Upper lobe of right lung (tissue), 1 donor: Measurements from ENCODE around the gene RNF6. TPM values are rescaled to one million over a fixed set of nuclear protein-coding genes. Genes with fewer than 3 reads are reported as not detected.
A peak's percentile ranks its signal among the peaks of the same experiment; 100 is the strongest.

ENCODE experiments used
- ATAC-seq: fragments of 200-7000 bp; cut with Tn5 transposase; one replicate; pipeline ENCODE4 v1.9.1; 2020; ENCODE audit warnings: mild to moderate bottlenecking, moderate library complexity
- DNase-seq: peaks from one replicate; pipeline ENCODE4 v3.0.0-alpha.2; 2020
- H3K27ac ChIP-seq: fragments of 200-600 bp; one replicate; pipeline ENCODE4 v1.8.0; 2022
- H3K27me3 ChIP-seq: fragments of 200-600 bp; one replicate; pipeline ENCODE4 v1.8.0; 2022; ENCODE audit warnings: mild to moderate bottlenecking
- H3K36me3 ChIP-seq: fragments of 200-600 bp; one replicate; pipeline ENCODE4 v1.8.0; 2022
- H3K4me1 ChIP-seq: fragments of 200-600 bp; one replicate; pipeline ENCODE4 v1.8.0; 2022
- H3K4me3 ChIP-seq: fragments of 200-600 bp; one replicate; pipeline ENCODE4 v1.8.0; 2022; ENCODE audit warnings: mild to moderate bottlenecking
- H3K9me3 ChIP-seq: fragments of 200-600 bp; one replicate; pipeline ENCODE4 v1.8.0; 2022
- CTCF ChIP-seq: fragments of 200-600 bp; IDR thresholded peaks from one replicate; pipeline ENCODE4 v1.8.0; 2022; ENCODE audit warnings: antibody characterized with exemption
- intact Hi-C: fragments of 100-400 bp; cut with DNase I; formaldehyde crosslinking; loops from one replicate; pipeline ENCODE4 v1.11.0; 2022
- total RNA-seq: library from RNA; stranded (reverse); fragmentation: NEBNext Ultra II Directional; extraction: Animal tissue kit (Norgen Biotek cat#: 25700); gene quantifications from one replicate; pipeline ENCODE4 v1.2.1, GENCODE V29; 2021
- donor health status: DM: no; HTN: yes; CAD: no; lungs with severe emphysema.

RNF6 gene
- total RNA-seq, 1 donor from 2014 or later, result 29.5 TPM

- no peak for TF ChIP-seq CTCF
- H3K4me3 ChIP-seq, result no peak overlapping the region
- intact Hi-C loops, result no loop called here
- DNase-seq, result no peak
- H3K36me3 ChIP-seq, result no peaks in the 10 kb centered on the region
- no peaks in the 10 kb centered on the region for H3K9me3 ChIP-seq
- ATAC-seq, result no peak
- H3K27me3 ChIP-seq, result no peaks in the 10 kb centered on the region
- H3K27ac ChIP-seq, result no peak overlapping the region
- H3K4me1 ChIP-seq, result no peaks in the 10 kb centered on the region
Observed at GRCh38 chr13:26236296-26236695, 14.2 kb upstream of the RNF6 start.

DNA sequence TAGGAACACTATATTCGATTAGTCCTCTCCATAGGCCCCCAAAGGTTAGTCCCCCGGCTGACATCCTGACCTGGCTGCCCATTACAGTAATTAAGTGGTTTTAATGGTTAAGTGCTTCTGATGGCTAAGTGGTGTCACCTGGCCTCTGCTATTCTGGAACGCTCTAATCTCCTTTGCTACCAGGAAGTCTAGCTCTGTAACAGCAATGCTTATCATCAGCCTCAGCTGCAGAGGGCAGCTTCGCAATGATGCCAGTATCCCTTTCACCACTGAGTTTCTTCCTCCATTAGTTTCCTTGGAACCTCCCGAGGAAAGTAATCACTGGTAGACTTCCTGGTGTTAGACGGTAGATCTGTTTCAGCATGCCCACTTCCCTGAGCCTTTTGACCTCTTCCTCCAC is 8.6 kb upstream of the RNF6 start:
- H3K27me3 ChIP-seq, result no peaks in the 10 kb centered on the region

DNA sequence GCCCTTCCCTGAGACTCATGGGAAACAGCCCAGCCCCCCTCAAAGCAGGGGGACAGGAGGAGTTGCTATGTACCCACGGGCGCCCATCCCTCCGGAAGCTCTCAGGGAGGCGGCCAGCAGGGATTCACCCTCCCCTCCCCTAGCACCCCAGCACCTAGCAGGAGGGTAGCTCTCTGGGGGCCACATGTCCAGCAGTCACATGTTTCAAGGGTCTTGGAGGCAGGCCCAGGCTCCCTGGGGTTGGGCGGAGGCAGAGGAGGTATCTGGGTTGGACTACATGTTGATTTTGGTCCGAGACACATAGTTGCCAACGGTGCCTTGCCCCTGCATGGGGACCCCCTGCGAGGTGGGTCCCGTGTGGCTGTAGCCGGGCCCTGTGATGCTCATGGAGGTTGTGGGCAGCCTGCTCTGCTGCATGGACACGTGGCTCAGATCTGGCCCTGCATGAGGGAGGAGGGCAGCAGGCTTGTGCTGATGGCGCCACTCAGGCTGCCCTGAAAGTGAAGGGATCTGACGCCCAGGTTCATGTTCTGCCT is 7.0 kb upstream of the RNF6 start:
- Histone ChIP-seq H3K27ac (no peak overlapping the region), H3K36me3 (no peaks in the 10 kb centered on the region), H3K9me3 (no peaks in the 10 kb centered on the region), H3K4me3 (no peak overlapping the region), H3K27me3 (no peaks in the 10 kb centered on the region), H3K4me1 (no peaks in the 10 kb centered on the region)
- ATAC-seq, result no peak
- intact Hi-C loops, result no loop called here
- no peak for TF ChIP-seq CTCF
- DNase-seq, result no peak

More for the DNA sequence above, 8.6 kb upstream of the RNF6 start:
- TF ChIP-seq CTCF, result no peak
- H3K27ac ChIP-seq, result no peak overlapping the region
- DNase-seq (no peak), ATAC-seq (no peak)
- intact Hi-C loops, result no loop called here
- H3K9me3 ChIP-seq, result no peaks in the 10 kb centered on the region
- no peak overlapping the region for H3K4me3 ChIP-seq
- H3K36me3 ChIP-seq, result no peaks in the 10 kb centered on the region
- no peaks in the 10 kb centered on the region for H3K4me1 ChIP-seq

GRCh38 chr13:26228096-26228495 is 6.0 kb upstream of the RNF6 start:
- no peaks in the 10 kb centered on the region for H3K36me3 ChIP-seq
- no peak for TF ChIP-seq CTCF
- no peaks in the 10 kb centered on the region for H3K9me3 ChIP-seq
- DNase-seq, result no peak
- H3K27ac ChIP-seq, result no peak overlapping the region
- H3K27me3 ChIP-seq, result no peaks in the 10 kb centered on the region
- intact Hi-C loops, result no loop called here
- peaks cover under 1% of the 10 kb centered on the region for H3K4me1 ChIP-seq
- H3K4me3 ChIP-seq, result no peak overlapping the region
- ATAC-seq, result no peak

DNA sequence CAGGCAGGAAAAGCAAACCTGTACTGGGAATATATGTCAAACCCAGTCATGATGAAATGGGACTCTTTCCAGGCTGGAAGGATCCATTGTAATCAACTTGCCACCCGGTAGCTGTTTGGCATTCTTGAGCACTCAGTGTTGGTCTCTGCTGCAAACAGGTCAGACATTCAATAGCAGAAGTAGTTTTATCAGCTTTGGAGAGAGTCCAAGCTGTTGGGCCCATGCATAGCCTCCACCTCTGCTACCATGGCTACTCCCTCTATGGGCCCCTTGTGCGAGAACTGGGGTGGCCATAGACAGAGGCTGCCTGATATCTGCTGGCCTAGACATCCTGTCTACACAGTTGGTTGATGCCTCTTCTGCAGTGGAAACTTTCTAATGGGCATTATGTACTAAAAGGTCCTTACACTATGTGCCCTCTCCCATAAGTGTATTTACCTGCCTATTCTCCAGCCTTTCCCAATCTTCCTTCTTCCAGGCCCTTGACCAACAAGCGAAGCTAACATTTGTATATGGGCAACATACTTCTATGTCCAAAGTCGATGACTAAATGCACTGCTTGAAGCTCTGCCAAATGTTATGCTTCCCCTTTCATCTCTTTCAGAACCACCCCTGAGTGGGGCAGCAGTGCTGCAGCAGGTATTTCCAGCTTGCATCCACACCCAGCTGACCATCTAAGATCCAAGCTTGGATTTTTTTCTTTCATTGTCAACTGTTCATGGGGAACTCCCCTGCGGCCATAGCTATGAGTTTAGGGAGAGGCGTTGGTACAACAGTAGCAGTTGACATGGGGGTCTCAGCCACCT is 5.3 kb upstream of the RNF6 start:
- ATAC-seq (peak; percentile 15), DNase-seq (no peak)
- H3K36me3 ChIP-seq, result no peaks in the 10 kb centered on the region
- intact Hi-C loops, result no loop called here
- H3K27me3 ChIP-seq, result no peaks in the 10 kb centered on the region
- peaks cover 8% of the 10 kb centered on the region for H3K4me1 ChIP-seq
- H3K4me3 ChIP-seq, result no peak overlapping the region
- H3K9me3 ChIP-seq, result no peaks in the 10 kb centered on the region
- TF ChIP-seq CTCF, result no peak
- no peak overlapping the region for H3K27ac ChIP-seq
